ENCODE measurements around the gene NAPEPLD.
A peak's percentile ranks its signal among the peaks of the same experiment; 100 is the strongest.
"Not testable (repeated sequence)": the region's sequence is repeated elsewhere in the genome, so short reads cannot be mapped to it uniquely, and the experiment has no call there.

NAPEPLD gene

GRCh38 chr7:103148994-103149807, at the start of gene NAPEPLD:
Gene NAPEPLD (minus strand): TSS chr7:103149099. CDS start chr7:103128776, 20,323 bp downstream.
- peak; percentile 85 for DNase-seq (ENCODE audit: low spot score)

GRCh38 chr7:103198079-103198478, 49.2 kb upstream of the NAPEPLD start:
- DNase-seq (ENCODE audit: low spot score) = not testable (repeated sequence)

GRCh38 chr7:103195364-103195763, 46.5 kb upstream of the NAPEPLD start:
- not testable (repeated sequence) for DNase-seq (ENCODE audit: low spot score)

- DNase-seq (ENCODE audit: low spot score) = not testable (repeated sequence)
These were observed 23.7 kb upstream of the NAPEPLD start for GRCh38 chr7:103172415-103173146.

- not testable (repeated sequence) for DNase-seq (ENCODE audit: low spot score)
These were observed 23.0 kb upstream of the NAPEPLD start for GRCh38 chr7:103171695-103172414.

GRCh38 chr7:103166921-103167544, 18.1 kb upstream of the NAPEPLD start:
- DNase-seq (ENCODE audit: low spot score) = not testable (repeated sequence)

- not testable (repeated sequence) for DNase-seq (ENCODE audit: low spot score)
These were observed 14.4 kb upstream of the NAPEPLD start for GRCh38 chr7:103163087-103163825.

GRCh38 chr7:103162641-103163040, 13.7 kb upstream of the NAPEPLD start:
- not testable (repeated sequence) for DNase-seq (ENCODE audit: low spot score)

- DNase-seq (ENCODE audit: low spot score) = not testable (repeated sequence)
These were observed 13.2 kb upstream of the NAPEPLD start for GRCh38 chr7:103161998-103162616.

- DNase-seq (ENCODE audit: low spot score) = not testable (repeated sequence)
These were observed 10.2 kb upstream of the NAPEPLD start for GRCh38 chr7:103159072-103159471.

- DNase-seq (ENCODE audit: low spot score) = not testable (repeated sequence)
These were observed 6.6 kb upstream of the NAPEPLD start for GRCh38 chr7:103155331-103156024.

GRCh38 chr7:103154042-103154441, 5.1 kb upstream of the NAPEPLD start:
- no peak for DNase-seq (ENCODE audit: low spot score)

- DNase-seq (ENCODE audit: low spot score) = not testable (repeated sequence)
These were observed 4.1 kb upstream of the NAPEPLD start for GRCh38 chr7:103152744-103153617.

- not testable (repeated sequence) for DNase-seq (ENCODE audit: low spot score)
These were observed 3.2 kb upstream of the NAPEPLD start for GRCh38 chr7:103151993-103152676.

- no peak for DNase-seq (ENCODE audit: low spot score)
These were observed 1.3 kb upstream of the NAPEPLD start for GRCh38 chr7:103150192-103150591.

- DNase-seq (ENCODE audit: low spot score) = no peak
These were observed 895 bp upstream of the NAPEPLD start for GRCh38 chr7:103149808-103150180.

- DNase-seq (ENCODE audit: low spot score) = no peak
These were observed 537 bp downstream of the NAPEPLD start for GRCh38 chr7:103148131-103148993.
